ENCODE measurements around the gene CNNM2.

DNA sequence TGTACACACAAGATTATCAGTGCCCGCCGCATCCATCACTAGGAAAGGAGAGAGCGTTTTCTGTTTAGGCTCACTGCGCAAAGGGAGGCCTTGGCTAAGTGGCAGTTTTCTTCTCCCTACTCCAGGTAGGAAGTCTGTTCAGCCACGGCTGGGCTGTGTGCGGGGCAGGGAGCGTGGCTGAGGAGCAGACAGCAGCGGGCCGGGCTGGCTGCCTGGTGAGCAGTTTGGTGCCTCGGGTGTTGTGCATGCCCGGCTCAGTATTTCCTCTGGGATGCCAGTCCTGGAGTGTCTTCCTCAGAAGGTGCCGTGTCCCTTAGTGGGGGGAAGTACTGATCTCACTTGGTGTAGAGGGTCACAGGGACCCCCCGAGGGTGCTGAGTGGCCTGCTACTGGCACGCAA lies 160.6 kb downstream of the CNNM2 start:
- TF ChIP-seq, protein P1, sequence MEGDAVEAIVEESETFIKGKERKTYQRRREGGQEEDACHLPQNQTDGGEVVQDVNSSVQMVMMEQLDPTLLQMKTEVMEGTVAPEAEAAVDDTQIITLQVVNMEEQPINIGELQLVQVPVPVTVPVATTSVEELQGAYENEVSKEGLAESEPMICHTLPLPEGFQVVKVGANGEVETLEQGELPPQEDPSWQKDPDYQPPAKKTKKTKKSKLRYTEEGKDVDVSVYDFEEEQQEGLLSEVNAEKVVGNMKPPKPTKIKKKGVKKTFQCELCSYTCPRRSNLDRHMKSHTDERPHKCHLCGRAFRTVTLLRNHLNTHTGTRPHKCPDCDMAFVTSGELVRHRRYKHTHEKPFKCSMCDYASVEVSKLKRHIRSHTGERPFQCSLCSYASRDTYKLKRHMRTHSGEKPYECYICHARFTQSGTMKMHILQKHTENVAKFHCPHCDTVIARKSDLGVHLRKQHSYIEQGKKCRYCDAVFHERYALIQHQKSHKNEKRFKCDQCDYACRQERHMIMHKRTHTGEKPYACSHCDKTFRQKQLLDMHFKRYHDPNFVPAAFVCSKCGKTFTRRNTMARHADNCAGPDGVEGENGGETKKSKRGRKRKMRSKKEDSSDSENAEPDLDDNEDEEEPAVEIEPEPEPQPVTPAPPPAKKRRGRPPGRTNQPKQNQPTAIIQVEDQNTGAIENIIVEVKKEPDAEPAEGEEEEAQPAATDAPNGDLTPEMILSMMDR (conservative IDR thresholded peaks at IDR 0.05), result no peak
- TF ChIP-seq ZFX (IDR thresholded peaks at IDR 0.05), result no peak
